Measurements from ENCODE around the gene PDCD2. TPM values are rescaled to one million over a fixed set of nuclear protein-coding genes. Genes with fewer than 3 reads are reported as not detected.

PDCD2 gene
- total RNA-seq, 1 experiment from 2014 or later = 121 TPM

- Histone ChIP-seq H3K9me3 (ENCODE audit: control insufficient read depth, insufficient read depth, low read depth, low read length) (no peaks in the 10 kb centered on the region), H3K27me3 (ENCODE audit: control insufficient read depth, insufficient read depth, low read length) (no peaks in the 10 kb centered on the region), H3K4me1 (ENCODE audit: control insufficient read depth, insufficient read depth, low read length) (no peaks in the 10 kb centered on the region), H3K36me3 (ENCODE audit: control insufficient read depth, insufficient read depth, low read length) (peaks cover 54% of the 10 kb centered on the region), H3K27ac (ENCODE audit: low read length) (no peak overlapping the region), H3K4me3 (ENCODE audit: low read depth in 2 of 2, low read length in 2 of 2) (no peak overlapping the region)
- POLR2A ChIA-PET = no interaction called here
- no peak for ATAC-seq
- DNase-seq (ENCODE audit: low read depth, low spot score) = no peak
- in situ Hi-C loops (cut with HindIII; ENCODE audit: low pct_unique_long_range_greater_than_20kb, low sequenced_read_pairs) (no loop called here), intact Hi-C loops (cut with micrococcal nuclease; ENCODE audit: unreplicated experiment) (no loop called here)
- BruUV-seq (replicated peaks) = no TSS peak
- CTCF ChIA-PET = no interaction called here
- no peak for TF ChIP-seq TCF7L2 (IDR thresholded peaks at IDR 0.05; ENCODE audit: low read depth, low read length)
- TF ChIP-seq REST (IDR thresholded peaks at IDR 0.05; ENCODE audit: insufficient read depth in 1 of 2, low read depth in 2 of 2, low read length in 1 of 2) = no peak
- TF ChIP-seq SIN3A (IDR thresholded peaks at IDR 0.05; ENCODE audit: borderline replicate concordance, insufficient read depth, low read depth, low read length) = no peak
- no peak for TF ChIP-seq POLR2AphosphoS5 (IDR thresholded peaks at IDR 0.05; ENCODE audit: low read depth, low read length)
- TF ChIP-seq CTCF (IDR thresholded peaks at IDR 0.05) = no peak
Observed at GRCh38 chr6:170564936-170565530, 19.4 kb downstream of the PDCD2 start.

GRCh38 chr6:170561555-170561954, 22.9 kb downstream of the PDCD2 start:
- 0 out of 2 replicates have a peak, but pooled peaks cover 2% of the 10 kb centered on the region for H3K4me1 ChIP-seq (ENCODE audit: control insufficient read depth, insufficient read depth, low read length)
- H3K4me3 ChIP-seq (ENCODE audit: low read depth in 2 of 2, low read length in 2 of 2) = no peak overlapping the region
- ChIA-PET POLR2A (no interaction called here), CTCF (no interaction called here)
- no peaks in the 10 kb centered on the region for H3K9me3 ChIP-seq (ENCODE audit: control insufficient read depth, insufficient read depth, low read depth, low read length)
- BruUV-seq (replicated peaks) = no TSS peak
- intact Hi-C loops (cut with micrococcal nuclease; ENCODE audit: unreplicated experiment) (no loop called here), in situ Hi-C loops (cut with HindIII; ENCODE audit: low pct_unique_long_range_greater_than_20kb, low sequenced_read_pairs) (no loop called here)
- no peak for ATAC-seq
- TF ChIP-seq TCF7L2 (IDR thresholded peaks at IDR 0.05; ENCODE audit: low read depth, low read length) (no peak), REST (IDR thresholded peaks at IDR 0.05; ENCODE audit: insufficient read depth in 1 of 2, low read depth in 2 of 2, low read length in 1 of 2) (no peak)
- no peak overlapping the region for H3K27ac ChIP-seq (ENCODE audit: low read length)
- no peak for DNase-seq (ENCODE audit: low read depth, low spot score)
- peaks cover 35% of the 10 kb centered on the region for H3K36me3 ChIP-seq (ENCODE audit: control insufficient read depth, insufficient read depth, low read length)
- H3K27me3 ChIP-seq (ENCODE audit: control insufficient read depth, insufficient read depth, low read length) = no peaks in the 10 kb centered on the region

Measured in Panc1 (cell line).